GM21515 (cell line): ENCODE measurements around the gene ZNF282.

Experiments
- ATAC-seq: cut with Tn5 transposase; IDR thresholded peaks from one replicate; pipeline ENCODE4 v1.9.1; 2021; ENCODE audit not compliant: unreplicated experiment

Gene ZNF282

DNA sequence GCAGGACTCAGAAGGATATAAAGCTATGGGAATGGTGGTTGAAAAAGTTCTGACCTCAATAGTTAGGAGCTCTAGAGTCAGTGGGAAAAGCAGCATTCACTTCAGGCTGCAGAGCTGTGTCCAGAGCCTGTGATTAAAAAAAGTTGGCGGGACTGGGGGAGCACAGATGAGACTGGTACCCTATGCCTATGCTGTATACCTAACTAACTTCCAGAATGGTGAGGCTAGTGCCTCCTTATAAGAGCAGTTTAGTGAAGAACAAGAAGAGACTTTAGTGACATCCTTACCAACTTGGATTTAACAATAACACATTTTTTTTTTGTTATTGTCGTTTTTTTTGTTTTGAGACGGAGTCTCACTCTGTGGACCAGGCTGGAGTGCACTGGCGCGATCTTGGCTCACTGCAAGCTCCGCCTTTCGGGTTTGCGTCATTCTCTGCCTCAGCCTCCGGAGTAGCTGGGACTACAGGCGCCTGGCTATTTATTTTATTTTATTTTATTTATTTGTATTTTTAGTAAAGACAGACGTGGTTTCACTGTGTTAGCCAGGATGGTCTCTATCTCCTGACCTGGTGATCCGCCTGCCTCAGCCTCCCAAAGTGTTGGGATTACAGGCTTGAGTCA is 6.6 kb upstream of the ZNF282 start:
- no peak for ATAC-seq

DNA sequence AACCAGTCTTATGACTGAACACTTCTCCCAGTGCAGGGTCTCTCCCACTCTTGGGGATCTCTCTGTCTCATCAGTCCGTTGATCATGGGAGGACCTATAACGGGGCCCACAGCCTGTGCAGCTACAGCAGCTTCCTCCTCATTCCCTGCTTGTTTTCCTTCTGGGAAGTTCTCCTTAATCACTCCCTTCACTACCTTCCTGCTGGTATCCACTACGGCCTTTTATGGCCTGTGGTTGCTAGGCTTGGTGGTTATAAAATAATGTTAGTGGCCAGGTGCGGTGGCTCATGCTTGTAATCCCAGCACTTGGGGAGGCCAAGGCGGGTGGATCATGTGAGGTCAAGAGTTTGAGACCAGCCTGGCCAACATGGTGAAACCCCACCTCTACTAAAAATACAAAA is 3.5 kb upstream of the ZNF282 start:
- no peak for ATAC-seq

GRCh38 chr7:149194799-149195179 is 557 bp upstream of the ZNF282 start:
- ATAC-seq: no peak

- ATAC-seq: no peak
Measured at GRCh38 chr7:149196151-149196704, 882 bp downstream of the ZNF282 start.

- no peak for ATAC-seq
Measured at GRCh38 chr7:149196705-149197171, 1.4 kb downstream of the ZNF282 start.

DNA sequence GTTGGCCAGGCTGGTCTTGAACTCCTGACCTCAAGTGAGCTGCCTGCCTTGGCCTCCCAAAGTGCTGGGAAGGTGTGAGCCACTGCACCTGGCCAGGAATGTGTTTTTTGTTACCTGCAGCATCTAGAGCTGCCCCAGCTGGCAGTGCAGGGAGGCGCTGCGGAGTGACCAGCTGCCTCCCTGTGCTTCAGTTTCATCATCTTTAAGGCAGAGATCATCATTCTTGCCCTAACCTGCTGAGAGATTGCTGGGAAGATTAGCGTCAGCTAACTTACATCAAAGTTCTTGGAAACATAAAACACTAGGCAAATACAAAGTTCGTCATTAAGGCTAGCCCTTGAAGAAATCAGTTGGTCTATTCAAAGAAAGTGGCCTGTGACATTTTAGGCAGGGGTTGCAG is 2.3 kb downstream of the ZNF282 start:
- no peak for ATAC-seq

- ATAC-seq: no peak
Measured at GRCh38 chr7:149198161-149198816, 2.9 kb downstream of the ZNF282 start.

- no peak for ATAC-seq
Measured at GRCh38 chr7:149199234-149199995, 4.1 kb downstream of the ZNF282 start.

DNA sequence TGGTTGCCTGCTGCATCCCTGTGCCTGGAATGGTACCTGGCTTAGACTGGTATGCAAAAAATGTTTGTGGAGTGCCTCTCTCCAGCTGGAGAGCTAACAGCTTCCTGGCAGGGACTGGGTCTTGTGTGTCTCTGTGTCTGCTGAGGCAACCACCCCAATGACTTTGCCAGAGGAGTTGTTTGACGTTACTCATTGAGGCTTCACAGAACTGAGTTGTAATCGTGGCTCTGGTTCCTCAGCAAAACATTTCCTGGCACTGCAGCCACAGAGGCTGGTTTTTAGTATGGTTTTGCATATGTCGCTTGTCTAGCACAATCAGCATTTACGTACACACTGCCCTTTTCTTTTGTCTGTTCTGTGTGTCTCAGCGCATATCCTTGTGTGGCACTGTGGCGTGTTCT is 7.5 kb downstream of the ZNF282 start:
- ATAC-seq: no peak

GRCh38 chr7:149205690-149206381 is 10.5 kb downstream of the ZNF282 start:
- ATAC-seq: no peak

DNA sequence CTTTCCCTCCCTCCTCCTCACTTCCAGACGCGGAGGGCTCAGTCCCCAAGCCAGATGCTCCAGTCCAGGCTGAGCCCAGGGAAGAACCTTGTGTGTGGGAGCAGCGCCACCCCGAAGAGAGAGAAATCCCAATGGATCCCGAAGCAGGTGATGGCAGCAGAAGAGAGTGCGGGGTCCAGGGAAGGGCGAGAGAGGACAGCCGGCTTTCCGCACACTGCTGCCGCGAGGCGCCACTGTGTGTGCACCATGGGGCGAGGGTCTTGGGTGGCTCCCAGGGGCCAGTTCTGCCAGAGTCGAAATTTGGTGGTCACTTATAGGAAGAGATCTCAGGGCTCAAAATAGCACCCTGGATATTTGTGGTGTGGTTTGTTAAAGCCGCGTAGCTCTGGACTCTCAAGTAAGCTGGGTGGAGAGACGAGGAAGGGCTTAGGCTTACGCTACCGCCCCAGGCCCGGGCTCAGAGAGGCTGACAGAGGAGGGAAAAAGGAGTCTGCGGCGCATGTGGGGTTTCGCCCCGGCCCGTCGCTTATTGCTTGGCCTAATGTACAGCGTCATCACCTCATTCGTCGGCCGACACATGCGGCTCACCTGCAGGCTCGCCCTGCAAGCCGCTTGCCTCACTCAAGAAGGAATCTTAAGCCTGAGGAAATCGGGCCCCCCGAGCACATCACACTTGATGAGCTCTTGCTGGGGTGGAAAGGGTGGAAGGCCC is 12.1 kb downstream of the ZNF282 start:
- ATAC-seq: no peak

DNA sequence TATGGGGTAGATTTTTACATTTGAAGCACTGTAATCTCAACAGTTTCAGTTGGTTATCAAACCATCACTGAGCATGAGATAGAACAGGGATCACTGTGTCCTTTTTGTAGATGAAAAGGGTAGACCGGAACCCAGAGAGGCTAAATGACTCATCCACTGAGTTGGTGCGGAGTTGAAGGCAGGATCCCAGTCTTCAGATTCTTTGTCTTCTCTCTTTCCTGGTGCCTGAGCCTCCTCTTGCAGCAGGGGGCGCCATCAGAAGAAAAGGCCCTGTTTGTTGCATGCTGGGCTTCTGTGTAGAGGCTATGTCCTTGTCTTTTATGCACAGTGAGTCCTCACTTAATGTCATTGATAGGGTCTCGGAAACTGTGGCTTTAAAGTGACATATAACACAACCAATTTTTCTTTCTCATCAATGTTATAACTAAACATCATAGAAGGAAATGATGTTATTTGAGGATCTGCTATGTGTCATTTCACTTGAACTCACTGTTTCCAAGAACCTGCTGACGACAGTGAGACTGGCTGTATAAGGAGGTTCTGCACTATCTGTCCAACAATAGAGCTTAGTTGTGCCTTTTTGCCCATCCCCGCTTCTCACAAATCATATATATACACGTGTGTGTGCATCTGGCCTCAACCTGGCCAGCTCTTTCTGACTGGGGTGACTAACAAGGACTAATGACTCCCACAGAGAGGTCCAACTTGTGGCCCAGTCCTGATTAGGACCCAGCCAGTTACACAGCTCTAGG is 14.3 kb downstream of the ZNF282 start:
- no peak for ATAC-seq

GRCh38 chr7:149210551-149210950 is 15.2 kb downstream of the ZNF282 start:
- ATAC-seq: no peak

DNA sequence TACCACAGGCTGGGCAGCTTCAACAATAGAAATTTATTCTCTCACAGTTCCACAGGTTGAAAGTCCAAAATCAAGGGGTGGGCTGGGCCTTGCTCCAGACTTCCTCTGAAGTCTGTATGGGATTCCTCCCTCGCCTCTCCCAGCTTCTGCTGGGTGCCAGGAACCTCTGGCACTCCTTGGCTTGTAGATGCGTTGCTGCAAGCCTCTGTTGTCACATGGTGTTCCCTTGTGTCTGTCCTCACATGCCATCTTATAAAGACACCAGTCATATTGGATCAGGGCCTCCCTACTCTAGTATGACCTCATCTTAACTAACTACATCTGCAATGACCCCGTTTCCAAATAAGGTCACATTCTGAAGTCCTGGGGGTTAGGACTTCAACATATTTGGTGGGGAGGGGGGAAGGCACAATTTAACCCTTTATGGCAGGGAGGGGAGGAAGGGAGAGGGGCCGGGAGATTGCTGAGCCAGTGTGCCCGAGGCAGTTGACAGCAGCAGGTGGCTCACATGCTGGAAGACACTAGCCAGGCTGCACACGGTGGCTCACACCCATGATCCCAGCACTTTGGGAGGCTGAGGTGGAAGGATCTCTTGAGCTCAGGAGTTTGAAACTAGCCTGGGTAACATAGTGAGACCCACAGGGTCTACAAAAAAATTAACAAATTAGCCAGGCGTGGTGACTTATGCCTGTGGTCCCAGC is 18.8 kb downstream of the ZNF282 start:
- ATAC-seq: no peak

DNA sequence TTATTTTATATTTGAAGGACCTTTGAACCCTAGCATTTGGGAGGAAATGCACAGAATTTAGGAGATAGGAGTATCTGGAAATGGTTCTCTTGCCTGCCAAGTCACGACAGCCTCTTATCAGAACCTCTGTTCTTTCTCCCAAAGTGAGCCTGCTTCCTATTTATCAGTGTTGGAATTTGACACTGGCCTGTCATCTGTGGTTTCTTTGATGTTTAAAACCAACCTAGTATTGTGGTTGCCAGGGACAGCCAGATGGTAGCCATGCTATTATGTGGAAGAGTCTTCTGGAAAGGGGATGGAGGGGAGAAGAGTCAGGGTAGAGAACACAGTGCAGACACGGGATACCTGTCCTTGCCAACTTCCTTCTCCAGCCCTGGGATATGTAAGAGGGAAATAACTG is 21.1 kb downstream of the ZNF282 start:
- no peak for ATAC-seq

GRCh38 chr7:149217570-149217969 is 22.2 kb downstream of the ZNF282 start:
- no peak for ATAC-seq

DNA sequence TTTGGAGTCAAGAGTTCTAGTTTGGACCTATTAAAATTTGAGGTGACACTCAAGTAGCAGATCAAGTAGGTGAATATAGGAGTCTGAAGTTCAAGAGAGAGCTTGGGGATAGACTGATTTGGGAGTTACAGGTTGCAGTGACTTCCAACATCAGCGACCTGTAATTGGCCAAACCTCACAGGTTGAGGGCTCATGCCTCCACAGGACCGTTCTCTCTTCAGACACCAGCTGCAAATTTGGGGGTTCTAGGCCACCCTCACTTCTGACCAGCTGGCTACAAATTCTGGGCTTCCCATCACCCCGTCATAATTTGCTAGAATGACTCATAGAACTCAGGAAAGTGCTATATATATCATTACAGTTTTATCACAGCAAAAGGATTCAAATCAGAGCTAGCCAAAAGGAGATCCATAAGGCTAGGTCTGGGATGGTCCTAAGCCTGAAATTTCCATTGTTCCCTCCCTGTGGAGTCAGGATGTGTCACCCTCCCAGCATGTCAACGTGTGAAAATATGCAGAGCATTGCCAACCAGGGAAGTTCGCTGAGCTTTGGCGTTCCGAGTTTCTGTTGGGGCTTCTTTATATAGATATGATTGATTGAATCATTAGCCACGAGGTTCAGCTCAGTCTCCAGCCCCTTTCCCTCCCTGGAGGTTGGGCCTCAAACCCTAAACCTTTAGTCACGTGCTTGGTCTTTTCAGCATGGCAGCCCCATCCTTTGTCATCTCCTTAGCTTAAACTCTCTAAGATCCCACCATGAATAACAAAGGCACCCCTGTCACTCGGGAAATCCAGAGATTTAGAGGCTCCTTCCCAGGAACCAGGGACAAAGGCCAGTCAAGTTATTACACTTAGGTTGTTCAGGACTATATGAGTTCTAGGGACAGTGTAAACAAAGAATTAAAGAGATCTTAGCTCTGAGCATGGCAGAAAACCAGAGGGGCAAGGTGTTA is 23.4 kb downstream of the ZNF282 start:
- no peak for ATAC-seq

DNA sequence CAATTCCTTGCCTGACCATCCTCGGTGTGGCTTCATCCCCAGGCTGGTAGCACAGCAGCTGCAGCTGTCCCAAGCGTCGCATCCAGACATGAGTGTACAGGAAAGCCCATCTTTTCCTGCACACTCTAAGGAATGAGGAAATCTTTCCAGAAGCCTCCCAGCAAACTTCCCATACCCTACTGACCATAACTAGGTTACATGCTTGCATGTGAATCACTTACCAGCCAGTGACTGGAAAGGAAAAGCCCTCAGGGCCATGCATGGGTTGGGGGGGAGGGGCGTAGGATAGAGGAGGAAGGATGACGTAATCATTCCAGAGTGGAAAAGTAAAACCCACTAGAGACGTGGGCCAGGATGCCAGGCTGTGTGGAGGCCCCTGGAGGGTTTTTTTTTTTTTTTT is 25.2 kb downstream of the ZNF282 start:
- no peak for ATAC-seq
